IPS-NIHi11 (cell line): ENCODE results near the gene CRYL1.
"Not testable (repeated sequence)": the region's sequence is repeated elsewhere in the genome, so short reads cannot be mapped to it uniquely, and the experiment has no call there.

ENCODE experiments used
- DNase-seq: peaks from one replicate; pipeline ENCODE4 v3.0.0; 2012; ENCODE audit warnings: mixed read lengths, low spot score

The CRYL1 gene

DNA sequence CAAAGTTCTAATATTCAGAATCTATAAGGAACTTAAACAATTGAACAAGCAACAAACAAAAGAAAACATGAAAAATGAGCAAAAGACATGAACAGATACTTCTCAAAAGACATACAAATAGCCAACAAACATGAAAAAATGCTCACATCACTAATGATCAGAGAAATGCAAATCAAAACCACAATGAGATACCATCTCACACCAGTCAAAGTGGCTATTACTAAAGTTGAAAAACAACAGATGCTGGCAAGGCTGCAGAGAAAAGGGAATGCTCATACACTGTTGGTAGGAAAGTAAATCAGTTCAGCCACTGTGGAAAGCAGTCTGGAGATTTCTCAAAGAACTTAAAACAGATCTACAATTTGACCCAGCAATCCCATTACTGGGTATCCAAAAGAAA, 74.3 kb downstream of the CRYL1 start:
- no peak for DNase-seq

DNA sequence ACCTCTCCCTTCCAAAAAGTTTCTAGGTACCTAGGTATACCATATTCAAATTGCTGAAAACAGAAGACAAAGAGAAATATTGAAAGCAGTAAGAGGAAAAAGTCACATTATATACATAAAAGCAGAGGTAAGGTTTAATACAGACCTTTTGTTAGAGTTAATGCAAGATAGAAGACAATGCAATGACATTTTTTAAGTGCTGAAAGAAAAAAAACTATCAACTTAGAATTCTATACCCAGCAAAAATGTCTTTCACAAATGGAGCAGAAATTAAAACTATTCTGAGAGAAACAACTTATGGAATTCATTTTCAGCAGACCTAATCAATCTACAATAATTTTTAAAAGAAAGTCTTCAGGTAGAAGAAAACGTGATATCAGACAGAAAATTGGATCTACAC, 77.2 kb downstream of the CRYL1 start:
- no peak for DNase-seq

DNA sequence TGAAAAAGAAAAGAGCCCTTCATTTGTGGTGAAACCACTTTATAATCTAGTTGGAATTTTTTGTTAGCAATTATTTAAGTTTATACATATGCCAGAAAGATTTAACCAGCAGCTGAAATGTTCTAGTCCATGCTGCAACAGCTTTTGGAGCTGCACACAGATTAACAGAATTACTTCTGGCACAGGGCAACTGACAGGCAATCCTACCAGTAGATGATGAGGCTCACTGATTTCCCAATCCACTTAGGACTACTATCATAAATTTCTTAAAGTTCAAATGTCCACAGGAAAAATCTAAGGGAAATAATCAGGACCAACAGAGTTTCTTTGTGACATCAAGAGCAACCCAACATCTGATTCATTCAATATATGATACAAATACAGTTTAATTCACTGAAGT, 78.8 kb downstream of the CRYL1 start:
- DNase-seq: no peak

DNA sequence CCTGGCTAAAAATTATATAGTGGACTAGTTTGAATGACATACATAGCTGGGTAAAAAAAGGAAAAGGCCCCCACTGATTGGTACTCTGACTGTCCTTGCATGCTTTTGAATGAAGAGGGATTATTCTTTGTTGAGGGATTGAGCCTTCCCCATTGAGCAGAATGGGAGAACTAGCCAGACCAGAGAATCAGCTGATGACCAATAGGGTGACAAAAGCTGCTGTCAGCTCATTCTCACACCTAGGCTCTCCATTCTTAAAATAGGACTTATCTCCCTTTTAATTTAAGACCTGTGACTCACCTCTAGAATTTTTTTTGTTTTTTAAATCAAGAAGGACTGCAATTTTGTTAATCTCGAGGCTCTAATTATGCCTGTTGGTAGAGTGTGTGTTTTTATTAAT, 79.3 kb downstream of the CRYL1 start:
- no peak for DNase-seq

DNA sequence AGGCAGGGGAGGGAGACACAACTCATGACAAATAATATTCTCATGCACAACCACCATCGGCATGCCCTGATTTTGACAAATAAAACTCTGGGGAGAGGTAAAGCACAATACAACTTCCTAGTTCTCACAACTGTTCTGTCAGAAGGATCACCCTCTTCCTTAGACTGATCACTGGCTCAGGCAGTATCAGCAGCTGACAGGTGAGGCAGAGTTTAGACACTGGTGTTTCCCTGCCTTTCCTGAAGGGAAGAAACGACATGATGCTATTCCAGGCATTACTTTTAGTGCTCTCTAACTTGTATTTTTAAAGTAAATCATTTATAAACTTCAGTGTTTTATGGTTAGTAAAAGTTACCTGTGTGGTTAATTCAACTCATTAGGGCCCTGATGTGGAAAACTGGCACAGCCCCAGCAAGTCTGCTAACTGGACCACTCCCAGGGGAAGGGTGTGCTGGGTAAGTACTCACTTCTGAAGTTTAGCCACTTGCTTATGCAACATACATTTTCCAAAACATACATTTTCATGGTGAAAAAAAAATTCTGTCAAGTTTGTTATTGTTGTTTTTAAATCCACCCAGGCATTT, 82.8 kb downstream of the CRYL1 start:
- DNase-seq: no peak

DNA sequence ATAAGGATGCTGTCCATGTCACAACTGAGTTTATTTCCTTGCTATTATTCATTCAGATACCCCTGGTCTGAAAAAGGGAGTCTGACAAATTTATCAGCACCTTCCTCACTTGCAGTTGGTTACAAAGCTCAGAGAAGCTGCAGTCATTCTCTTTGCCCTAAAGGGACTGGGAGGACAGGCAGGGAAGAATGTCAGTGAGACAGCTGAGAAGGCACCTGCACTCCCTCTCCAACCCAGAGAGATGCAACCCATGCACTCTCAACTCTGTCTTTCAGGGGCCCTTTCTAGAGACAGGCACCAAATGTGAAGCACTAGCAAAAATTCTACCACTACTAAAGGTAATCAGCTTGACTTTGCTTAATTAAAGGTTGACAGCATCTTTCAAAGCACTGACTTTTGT, 83.3 kb downstream of the CRYL1 start:
- DNase-seq: no peak

DNA sequence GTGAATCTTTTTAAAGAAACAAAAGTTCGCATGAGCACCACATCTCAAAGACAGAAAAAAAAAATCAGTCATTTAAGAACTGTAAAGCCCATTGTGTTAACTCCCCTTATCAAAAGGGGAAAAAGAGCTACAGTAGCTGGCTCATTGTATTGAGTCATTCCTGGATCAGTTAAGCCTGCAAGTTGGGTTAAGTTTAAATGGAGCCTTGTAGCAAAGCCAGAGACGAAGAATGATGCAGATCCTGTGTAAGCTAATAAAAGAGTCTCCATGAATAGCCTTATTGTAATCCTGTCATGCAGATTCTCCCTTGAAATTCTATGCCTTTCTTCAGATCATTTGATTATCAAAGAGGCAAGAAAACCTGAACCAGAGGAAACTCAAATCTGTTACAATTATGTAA, 83.8 kb downstream of the CRYL1 start:
- no peak for DNase-seq

DNA sequence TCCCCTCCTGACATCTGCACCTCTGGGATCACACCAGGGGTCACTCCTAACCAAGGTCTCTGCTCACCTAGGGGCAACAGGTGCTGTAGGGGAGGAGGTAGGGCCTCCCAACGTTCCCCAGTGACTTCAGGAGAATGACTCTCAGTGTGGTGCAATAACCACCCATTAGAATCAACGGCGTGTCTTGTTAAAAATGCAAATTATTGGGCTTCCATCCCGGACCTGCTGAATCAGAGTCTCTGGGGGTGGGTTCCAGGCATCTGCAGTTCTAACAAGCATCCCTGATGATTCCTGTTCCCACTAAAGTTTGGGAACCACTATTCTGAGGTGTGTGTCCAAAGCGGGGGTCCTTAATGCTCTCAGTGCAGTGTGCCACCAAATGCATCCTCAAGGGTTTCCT, 84.6 kb downstream of the CRYL1 start:
- DNase-seq: no peak

DNA sequence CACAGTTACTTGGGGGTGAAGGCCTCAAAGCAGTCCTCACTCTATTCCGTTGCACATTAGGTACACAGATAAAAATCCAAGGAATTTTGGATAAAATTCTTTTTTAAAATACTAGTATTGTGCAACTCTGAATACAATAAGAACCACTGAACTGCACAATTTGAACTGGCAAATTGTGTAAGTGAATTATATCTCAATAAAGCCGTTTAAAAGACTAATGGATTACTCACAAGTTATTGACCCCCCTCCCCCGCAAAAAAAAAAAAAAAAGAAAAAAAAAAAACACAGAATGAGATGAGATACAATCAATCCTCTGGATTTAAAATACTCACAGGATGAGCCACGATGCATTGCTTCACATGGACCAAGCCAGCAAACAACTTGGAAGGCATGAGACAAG, 86.4 kb downstream of the CRYL1 start:
- DNase-seq: no peak

DNA sequence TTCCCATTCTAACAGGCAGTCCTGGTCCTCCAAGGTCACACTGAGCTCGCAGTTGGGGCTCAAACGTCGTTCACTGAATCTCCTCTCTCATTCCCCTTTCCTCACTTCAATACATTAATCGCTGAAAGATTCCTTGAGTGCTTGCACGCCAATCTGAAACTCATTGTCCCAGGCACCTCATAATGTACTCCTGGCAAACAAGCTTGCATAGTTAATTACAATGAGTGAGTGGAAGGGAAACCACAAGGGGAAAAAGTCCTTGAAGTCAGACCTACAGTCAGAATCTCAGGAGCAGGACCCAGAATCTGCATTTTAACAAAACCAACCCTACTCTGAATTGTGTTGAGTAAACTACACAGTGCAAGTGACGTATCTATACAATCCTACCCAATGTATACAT, 86.9 kb downstream of the CRYL1 start:
- DNase-seq: no peak

DNA sequence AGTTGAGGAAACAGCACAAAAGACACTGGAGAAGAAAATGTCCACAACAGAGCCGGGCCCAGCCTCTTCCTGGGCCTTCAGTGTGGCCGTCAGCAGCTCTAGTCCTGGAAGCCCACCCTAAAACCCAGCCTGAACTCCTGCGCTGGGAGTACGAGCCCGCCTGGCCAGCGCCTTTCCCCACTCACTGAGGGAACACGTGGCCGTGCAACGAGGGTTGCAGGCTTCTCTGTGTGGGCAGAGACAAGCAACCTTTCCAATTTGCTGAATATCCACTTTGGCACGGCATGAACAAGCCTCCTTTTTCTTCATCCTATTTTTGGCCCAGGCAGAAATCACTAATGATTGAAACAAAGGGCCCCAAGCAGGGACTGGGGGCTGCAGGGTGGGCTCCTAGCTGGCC, 89.2 kb downstream of the CRYL1 start:
- no peak for DNase-seq

DNA sequence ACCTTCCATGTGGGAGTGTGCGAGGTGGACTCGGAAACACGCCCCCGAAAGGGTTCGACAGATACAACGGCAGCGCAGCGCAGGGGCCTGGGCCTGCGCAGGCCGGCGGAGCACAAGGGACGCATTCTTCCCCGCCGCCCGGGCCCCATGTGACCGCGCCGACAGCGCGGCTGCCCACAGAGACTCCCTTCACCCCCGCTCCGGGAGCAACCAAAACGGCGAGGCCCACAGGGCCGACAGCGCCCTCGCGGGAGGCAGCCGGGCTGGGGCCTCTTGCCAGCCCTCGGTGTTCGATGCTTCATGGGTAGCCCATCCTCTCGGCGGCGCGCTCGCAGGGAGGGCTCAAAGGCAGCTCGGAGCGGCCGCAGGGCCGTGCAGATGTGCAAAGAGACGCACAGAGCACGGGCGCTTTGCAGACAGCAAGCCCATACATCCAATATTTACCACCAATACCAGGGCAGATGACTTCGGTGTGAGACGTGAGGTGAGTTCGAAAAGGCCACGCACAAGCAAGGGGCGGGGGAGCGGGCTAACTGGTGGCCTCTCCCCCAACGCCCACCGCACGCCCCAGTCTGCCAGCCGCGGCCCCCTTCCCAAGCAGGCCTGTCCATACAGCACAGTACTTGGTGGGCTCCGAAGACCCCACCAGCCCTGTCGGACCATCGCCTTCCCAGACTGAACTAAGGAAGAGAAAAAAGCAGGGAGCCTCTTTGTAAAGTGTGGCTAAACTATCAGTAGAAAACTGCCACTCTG, 89.9 kb downstream of the CRYL1 start:
- DNase-seq: no peak

DNA sequence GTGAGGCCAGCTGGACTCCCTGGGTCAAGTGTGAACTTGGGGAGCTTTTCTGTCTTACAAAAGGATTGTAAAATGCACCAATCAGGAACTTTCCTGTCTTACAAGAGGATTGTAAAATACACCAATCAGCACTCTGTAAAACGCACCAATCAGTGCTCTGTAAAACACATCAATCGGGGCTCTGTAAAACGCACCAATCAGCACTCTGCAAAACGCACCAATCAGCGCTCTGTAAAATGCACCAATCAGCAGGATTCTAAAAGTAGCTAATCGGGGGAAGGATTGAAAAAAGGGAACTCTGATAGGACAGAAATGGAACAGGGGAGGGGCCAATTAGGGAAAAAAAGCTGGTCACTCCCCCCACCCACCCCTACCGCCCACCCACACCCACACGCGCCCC, 91.4 kb downstream of the CRYL1 start:
- not testable (repeated sequence) for DNase-seq

DNA sequence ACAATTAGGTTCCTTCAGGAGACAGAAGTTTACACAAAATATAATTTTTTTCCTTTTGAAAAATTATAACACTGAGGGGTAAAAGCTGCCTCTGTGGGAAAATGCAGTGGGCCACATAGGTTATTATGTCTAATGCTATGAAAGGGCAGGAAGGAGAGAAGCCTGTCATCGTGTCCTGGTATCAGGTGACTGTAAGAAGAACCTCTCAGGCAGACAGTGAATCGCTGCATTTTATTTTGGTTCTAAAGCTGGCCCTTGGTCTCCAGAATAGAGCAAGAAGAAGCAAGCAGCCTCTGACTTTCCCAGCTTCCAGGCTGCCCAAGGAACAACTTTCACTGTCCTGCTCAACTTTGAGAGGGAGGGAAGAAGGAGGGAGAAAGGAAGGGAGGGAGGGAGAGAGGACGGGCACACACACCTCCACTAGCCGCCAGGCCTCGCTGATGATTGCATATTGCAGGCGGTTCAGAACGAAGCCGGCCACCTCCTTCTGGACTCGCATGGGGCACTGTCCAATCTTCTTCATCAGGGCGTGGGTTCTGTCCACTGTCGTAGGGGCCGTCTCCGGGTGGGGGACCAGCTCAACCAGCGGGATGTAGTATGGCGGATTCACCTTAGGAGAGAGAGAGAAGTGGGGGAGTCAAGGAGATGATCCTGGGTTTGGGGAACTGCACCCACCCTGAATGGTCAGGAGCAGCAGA, 93.8 kb downstream of the CRYL1 start:
- DNase-seq: no peak

DNA sequence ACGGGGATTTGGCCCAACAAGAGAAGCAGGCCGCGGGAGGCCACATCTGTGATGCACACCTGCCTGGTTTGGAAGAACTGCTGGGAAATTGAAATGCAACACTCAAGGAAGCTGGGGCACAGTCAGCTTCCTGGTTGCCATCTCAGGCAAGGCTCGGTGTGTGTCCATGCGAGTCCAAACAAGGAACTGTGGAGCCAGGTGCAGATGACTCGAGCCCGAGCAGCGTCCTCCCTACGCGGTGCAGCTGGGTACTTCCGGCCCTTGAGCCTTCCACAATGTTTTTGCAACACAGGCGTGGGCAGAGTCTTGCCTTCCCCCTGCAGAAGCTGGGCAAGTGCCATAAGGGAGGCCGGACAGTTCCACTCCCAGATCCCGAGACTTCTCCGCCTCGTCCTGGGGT, 94.6 kb downstream of the CRYL1 start:
- no peak for DNase-seq

DNA sequence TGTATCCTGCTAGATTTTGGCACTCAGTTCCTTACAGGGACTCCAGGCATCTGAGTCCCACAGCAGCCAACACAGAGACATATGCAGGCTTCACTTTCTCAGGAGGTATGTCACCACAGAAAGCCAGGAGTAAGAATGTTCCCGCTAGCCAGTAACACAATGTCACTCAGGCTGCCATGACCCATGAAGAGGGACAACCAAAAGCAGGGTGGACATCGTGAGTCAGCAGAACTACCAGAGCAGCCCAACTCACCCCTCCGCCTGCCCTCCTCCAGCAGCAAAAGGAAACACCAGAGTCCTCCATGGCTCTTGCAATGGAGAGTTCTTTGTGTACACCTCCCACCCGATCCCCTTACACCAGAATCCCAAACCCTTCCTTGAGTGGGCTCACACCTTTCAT, 95.4 kb downstream of the CRYL1 start:
- DNase-seq: no peak

DNA sequence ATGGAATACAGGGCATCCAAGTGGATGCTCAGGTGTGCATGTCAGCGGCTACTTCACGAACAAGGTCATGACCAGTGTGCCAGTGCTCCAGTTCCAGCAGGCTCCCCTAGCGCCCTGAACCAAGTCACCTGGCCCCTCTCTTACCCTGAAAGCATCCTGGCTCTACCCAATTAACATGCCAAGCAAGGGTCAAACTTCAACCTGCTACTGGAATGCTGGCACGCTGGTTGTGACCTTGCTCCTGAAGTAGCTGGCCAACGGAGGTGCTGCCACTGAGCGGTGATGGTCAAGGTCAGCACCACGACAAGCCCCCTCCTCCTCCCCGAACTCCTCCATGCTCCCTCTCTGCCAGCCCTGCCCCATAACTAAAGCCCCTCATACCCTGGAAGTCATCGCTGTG, 96.0 kb downstream of the CRYL1 start:
- DNase-seq: no peak

DNA sequence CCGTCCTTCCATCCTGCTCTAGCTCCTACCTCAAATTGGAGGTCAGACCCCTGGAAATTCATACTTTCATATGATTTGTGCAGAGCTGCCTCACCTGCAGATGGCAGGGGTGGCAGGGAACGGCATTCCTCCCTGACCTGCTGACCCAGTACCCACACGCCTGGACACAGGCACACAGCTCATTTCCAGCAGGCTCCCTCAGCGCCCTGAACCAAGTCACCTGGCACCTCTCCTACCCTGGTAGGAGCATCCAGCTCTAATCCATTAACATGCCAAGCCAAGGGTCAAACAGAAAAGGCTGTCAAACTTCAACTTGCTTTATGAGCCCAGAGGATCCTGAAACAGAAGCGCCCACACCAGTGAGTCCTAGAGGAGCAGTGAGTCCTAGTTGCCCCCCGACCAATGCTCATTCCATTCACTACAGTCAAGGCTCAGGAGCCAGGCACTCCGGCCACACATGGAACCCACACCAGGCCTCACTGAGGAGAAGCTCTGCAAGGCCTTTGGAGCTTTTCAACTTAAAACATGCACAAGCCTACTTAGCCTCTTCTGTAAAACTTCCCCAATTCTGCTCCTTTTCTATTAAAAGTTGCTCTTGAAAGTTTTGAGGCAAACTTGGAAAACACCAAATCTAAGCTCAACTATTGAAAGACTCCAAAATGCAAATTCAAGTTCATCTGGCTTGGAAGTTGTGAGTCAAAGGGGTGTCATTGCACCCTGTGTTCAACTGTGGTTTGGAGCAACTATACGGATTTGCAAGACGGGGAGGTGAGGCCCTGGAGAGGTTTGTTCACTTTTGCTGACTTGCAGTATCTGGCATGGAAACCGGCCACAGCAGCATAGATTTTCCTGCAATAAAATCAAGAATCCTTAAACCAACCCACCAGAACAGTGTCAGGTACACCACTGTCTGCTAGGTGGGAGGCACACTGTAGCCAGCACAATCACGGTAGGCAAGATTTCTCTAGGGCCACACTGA, 96.7 kb downstream of the CRYL1 start:
- no peak for DNase-seq

DNA sequence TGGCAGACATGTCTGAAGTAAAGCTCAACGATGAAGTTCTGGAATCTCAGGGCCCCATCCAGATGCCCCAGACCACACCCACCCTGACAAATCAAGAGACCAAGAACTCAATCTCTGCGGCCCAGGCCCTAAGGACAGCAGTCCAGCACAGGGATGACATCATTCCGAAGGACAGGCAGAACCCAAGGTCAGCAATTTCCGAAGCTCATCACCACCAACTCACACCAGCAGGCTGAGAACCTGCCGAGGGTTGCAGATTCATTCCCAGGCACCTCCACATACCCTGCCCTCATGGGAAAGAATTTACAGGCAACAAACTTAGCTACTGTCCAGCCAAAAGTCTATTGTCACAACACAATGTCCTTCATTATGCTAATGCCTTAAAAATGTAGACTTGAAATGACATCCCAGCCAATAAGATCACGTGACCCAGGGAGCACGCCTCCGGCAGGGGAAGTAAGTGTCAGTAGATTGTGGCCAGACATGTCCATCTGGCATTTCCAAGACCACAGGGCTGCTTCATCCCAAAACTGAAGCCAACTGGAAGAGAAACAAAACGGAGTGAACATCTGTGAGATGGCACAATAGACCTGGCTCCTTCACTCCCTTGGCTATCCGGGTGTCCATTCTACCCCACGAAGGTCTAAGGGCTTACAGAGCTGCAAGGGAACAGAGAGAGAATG, 98.8 kb downstream of the CRYL1 start:
- no peak for DNase-seq

DNA sequence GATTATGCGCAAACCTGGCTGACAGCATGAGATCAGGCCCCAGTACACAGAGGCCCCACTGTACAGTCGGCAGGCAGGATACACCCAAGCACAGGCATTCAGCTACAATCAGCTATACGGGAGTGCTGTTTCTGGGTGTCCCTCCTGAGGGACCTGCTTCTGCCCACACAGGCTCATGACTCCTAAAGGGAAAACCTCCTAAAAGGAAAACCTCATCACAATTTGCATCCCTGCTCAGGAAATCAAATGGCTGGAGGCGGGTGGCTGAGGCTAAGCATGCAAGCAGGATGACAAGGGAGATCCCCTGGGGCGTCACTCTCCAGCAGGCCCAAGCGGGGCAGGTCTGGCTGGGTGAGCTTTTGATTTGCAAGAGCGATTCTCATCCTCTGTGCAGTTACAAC, 99.8 kb downstream of the CRYL1 start:
- peak; percentile 45 for DNase-seq

DNA sequence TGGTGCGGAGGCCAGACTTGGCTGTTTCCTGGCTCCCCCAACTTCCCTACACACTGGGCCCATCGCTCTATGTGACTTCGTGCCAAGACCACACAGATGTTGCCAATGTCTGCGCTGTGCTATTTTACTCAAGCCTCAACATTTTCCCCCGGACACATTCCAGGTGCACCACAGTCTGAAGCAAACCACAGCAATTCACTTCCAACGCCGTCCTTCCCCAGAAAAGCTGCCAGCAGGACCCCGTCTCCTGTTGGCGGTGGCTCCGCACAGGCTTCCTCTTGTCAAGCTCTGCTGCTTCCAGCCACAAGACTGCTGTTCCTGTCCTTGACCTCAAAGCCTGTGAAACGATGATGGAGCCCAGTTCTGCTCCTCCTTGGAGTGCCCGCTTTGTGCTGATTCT, 100.7 kb downstream of the CRYL1 start:
- no peak for DNase-seq

DNA sequence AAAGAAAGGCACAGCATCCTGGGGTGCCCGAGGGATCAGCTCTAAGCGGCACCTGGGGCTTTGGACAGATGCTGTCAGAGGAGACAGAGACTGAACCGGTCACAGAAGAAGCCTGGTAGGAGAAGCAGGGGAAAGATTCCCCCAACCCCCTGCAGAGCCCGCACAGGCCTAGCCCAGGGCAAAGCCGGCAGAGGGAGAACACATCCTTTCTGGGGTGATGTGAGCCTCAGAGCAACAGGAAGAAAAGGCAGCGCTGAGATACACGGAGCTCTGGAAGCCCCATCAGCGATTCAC, 101.2 kb downstream of the CRYL1 start:
- DNase-seq: no peak
